ENCODE measurements around the gene PPP5C.

The PPP5C gene

GRCh38 chr19:46406976-46407375 lies 60.1 kb downstream of the PPP5C start:
- 0 out of 2 replicates have a peak, but pooled peaks cover 4% of the 10 kb centered on the region for H3F3A ChIP-seq (ENCODE audit: insufficient read depth)
- no peak overlapping the region for H3K9ac ChIP-seq (ENCODE audit: low read length)
- H3K4me2 ChIP-seq (ENCODE audit: low read depth, low read length, poor library complexity, severe bottlenecking) = peak overlapping the region; percentile 28
- no peaks in the 10 kb centered on the region for H3K79me2 ChIP-seq (ENCODE audit: insufficient read depth, low read length)
- H3K27ac ChIP-seq (ENCODE audit: low read depth, low read length) = no peak overlapping the region
- H2AFZ ChIP-seq (ENCODE audit: low read depth, low read length, severe bottlenecking) = no peak overlapping the region
- H3K27me3 ChIP-seq (ENCODE audit: low read length) = no peaks in the 10 kb centered on the region
- H3K36me3 ChIP-seq (ENCODE audit: low read length) = no peaks in the 10 kb centered on the region
- H4K20me1 ChIP-seq (ENCODE audit: low read depth, low read length) = no peaks in the 10 kb centered on the region
- H3K9me3 ChIP-seq (ENCODE audit: insufficient read depth, low read length) = no peaks in the 10 kb centered on the region
- no peaks in the 10 kb centered on the region for H3K9me2 ChIP-seq (replicated peaks; ENCODE audit: insufficient read depth, low read length)
- H3K4me3 ChIP-seq (ENCODE audit: insufficient read depth, low read length, poor library complexity, severe bottlenecking) = no peak overlapping the region
- no peak for TF ChIP-seq CTCF (IDR thresholded peaks at IDR 0.05; ENCODE audit: insufficient read depth, low read length, poor library complexity, severe bottlenecking)
- no peak for TF ChIP-seq EZH2phosphoT487 (conservative IDR thresholded peaks at IDR 0.05; ENCODE audit: low read length)

GRCh38 chr19:46407856-46408663 lies 61.2 kb downstream of the PPP5C start:
- Histone ChIP-seq H3K9me2 (replicated peaks; ENCODE audit: insufficient read depth, low read length) (no peaks in the 10 kb centered on the region), H3K36me3 (ENCODE audit: low read length) (no peaks in the 10 kb centered on the region), H4K20me1 (ENCODE audit: low read depth, low read length) (no peaks in the 10 kb centered on the region), H2AFZ (ENCODE audit: low read depth, low read length, severe bottlenecking) (no peak overlapping the region), H3K79me2 (ENCODE audit: insufficient read depth, low read length) (no peaks in the 10 kb centered on the region), H3K27me3 (ENCODE audit: low read length) (no peaks in the 10 kb centered on the region), H3K9me3 (ENCODE audit: insufficient read depth, low read length) (no peaks in the 10 kb centered on the region), H3F3A (ENCODE audit: insufficient read depth) (no peaks in the 10 kb centered on the region), H3K4me2 (ENCODE audit: low read depth, low read length, poor library complexity, severe bottlenecking) (no peak overlapping the region), H3K4me3 (ENCODE audit: insufficient read depth, low read length, poor library complexity, severe bottlenecking) (no peak overlapping the region), H3K9ac (ENCODE audit: low read length) (no peak overlapping the region), H3K27ac (ENCODE audit: low read depth, low read length) (no peak overlapping the region)
- TF ChIP-seq EZH2phosphoT487 (conservative IDR thresholded peaks at IDR 0.05; ENCODE audit: low read length) = no peak
- no peak for TF ChIP-seq CTCF (IDR thresholded peaks at IDR 0.05; ENCODE audit: insufficient read depth, low read length, poor library complexity, severe bottlenecking)

GRCh38 chr19:46408664-46409039 lies 61.8 kb downstream of the PPP5C start:
- no peak overlapping the region for H3K4me2 ChIP-seq (ENCODE audit: low read depth, low read length, poor library complexity, severe bottlenecking)
- H3K9me3 ChIP-seq (ENCODE audit: insufficient read depth, low read length) = no peaks in the 10 kb centered on the region
- no peak overlapping the region for H2AFZ ChIP-seq (ENCODE audit: low read depth, low read length, severe bottlenecking)
- no peaks in the 10 kb centered on the region for H3F3A ChIP-seq (ENCODE audit: insufficient read depth)
- no peak overlapping the region for H3K27ac ChIP-seq (ENCODE audit: low read depth, low read length)
- TF ChIP-seq EZH2phosphoT487 (conservative IDR thresholded peaks at IDR 0.05; ENCODE audit: low read length) (no peak), CTCF (IDR thresholded peaks at IDR 0.05; ENCODE audit: insufficient read depth, low read length, poor library complexity, severe bottlenecking) (no peak)
- H3K79me2 ChIP-seq (ENCODE audit: insufficient read depth, low read length) = no peaks in the 10 kb centered on the region
- no peak overlapping the region for H3K9ac ChIP-seq (ENCODE audit: low read length)
- H3K36me3 ChIP-seq (ENCODE audit: low read length) = no peaks in the 10 kb centered on the region
- H3K27me3 ChIP-seq (ENCODE audit: low read length) = no peaks in the 10 kb centered on the region
- no peaks in the 10 kb centered on the region for H3K9me2 ChIP-seq (replicated peaks; ENCODE audit: insufficient read depth, low read length)
- H4K20me1 ChIP-seq (ENCODE audit: low read depth, low read length) = no peaks in the 10 kb centered on the region
- H3K4me3 ChIP-seq (ENCODE audit: insufficient read depth, low read length, poor library complexity, severe bottlenecking) = no peak overlapping the region

All from SU-DHL-6 (cell line).